HS-5 (cell line): ENCODE measurements around the gene HAS3.
"Not testable (repeated sequence)": the region's sequence is repeated elsewhere in the genome, so short reads cannot be mapped to it uniquely, and the experiment has no call there.

Experiments
- DNase-seq: peaks from one replicate; pipeline ENCODE4 v3.0.0-alpha.2; 2012; ENCODE audit warnings: low read depth

HAS3 gene

GRCh38 chr16:69116256-69116875 is 10.9 kb downstream of the HAS3 start:
- DNase-seq: no peak

GRCh38 chr16:69116906-69117305 is 11.5 kb downstream of the HAS3 start:
- DNase-seq: no peak

GRCh38 chr16:69118468-69118867 is 13.0 kb downstream of the HAS3 start:
- no peak for DNase-seq

GRCh38 chr16:69118994-69119393 is 13.5 kb downstream of the HAS3 start:
- no peak for DNase-seq

GRCh38 chr16:69119536-69119935 is 14.1 kb downstream of the HAS3 start:
- no peak for DNase-seq

GRCh38 chr16:69120096-69120664 is 14.7 kb downstream of the HAS3 start:
- no peak for DNase-seq

- peak; percentile 49 for DNase-seq
Measured at GRCh38 chr16:69123910-69124309, 18.5 kb downstream of the HAS3 start.

- DNase-seq: not testable (repeated sequence)
Measured at GRCh38 chr16:69124406-69124805, 19.0 kb downstream of the HAS3 start.

- DNase-seq: not testable (repeated sequence)
Measured at GRCh38 chr16:69124961-69125360, 19.5 kb downstream of the HAS3 start.

- DNase-seq: no peak
Measured at GRCh38 chr16:69126221-69126620, 20.8 kb downstream of the HAS3 start.

- not testable (repeated sequence) for DNase-seq
Measured at GRCh38 chr16:69126801-69127200, 21.3 kb downstream of the HAS3 start.

GRCh38 chr16:69127966-69128510 is 22.6 kb downstream of the HAS3 start:
- no peak for DNase-seq

- DNase-seq: no peak
Measured at GRCh38 chr16:69130461-69130860, 25.0 kb downstream of the HAS3 start.

GRCh38 chr16:69131167-69131838 is 25.9 kb downstream of the HAS3 start:
- DNase-seq: no peak

- DNase-seq: peak; percentile 40
Measured at GRCh38 chr16:69131839-69132423, 26.5 kb downstream of the HAS3 start.

- no peak for DNase-seq
Measured at GRCh38 chr16:69132424-69133252, 27.2 kb downstream of the HAS3 start, which contains the start of the genes CHTF8 and UTP4. CHTF8 (minus strand) TSS chr16:69132588; CDS start chr16:69121458, 11,130 bp downstream. UTP4 (plus strand) TSS chr16:69132649; CDS start chr16:69133460, 811 bp downstream.

- DNase-seq: no peak
Measured at GRCh38 chr16:69133373-69133954, 28.0 kb downstream of the HAS3 start.

- DNase-seq: no peak
Measured at GRCh38 chr16:69138608-69139007, 33.2 kb downstream of the HAS3 start.

- not testable (repeated sequence) for DNase-seq
Measured at GRCh38 chr16:69139464-69139863, 34.0 kb downstream of the HAS3 start.

GRCh38 chr16:69141014-69141413 is 35.6 kb downstream of the HAS3 start:
- DNase-seq: no peak

- no peak for DNase-seq
Measured at GRCh38 chr16:69141936-69142335, 36.5 kb downstream of the HAS3 start.
